OCI-LY3 (cell line): ENCODE data around the gene SPAG9.

ENCODE experiments used
- CTCF ChIP-seq: fragments of 200-600, 300-600 bp; sonication (generic); IDR thresholded peaks from 2 replicates; pipeline ENCODE4 v1.5.1; 2014; ENCODE audit warnings: antibody characterized with exemption, low read length, low read depth
- EZH2phosphoT487 ChIP-seq: fragments of 200-600 bp; shearing (Covaris generic); IDR thresholded peaks from 2 replicates; pipeline ENCODE4 v1.6.1; 2018; ENCODE audit warnings: antibody characterized with exemption, mixed run types, low read depth

DNA sequence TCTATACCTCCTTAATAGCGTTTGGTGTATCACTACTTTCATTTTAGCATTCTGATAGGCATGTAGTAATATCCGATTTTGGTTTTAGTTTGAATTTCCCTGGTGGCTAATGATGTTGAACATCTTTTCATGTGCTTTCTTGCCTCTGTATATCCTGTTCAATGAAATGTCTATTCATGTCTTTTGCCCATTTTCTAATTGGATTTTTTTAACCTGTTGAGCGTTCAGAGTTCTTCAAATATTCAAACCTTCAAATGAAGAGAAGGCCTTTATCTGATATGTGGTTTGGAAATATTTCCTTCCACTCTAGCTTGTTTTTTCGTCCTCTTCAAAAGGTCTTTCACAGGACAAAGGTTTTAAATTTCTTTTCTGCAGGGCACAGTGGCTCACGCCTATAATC is 30.3 kb upstream of the SPAG9 start:
- no peak for TF ChIP-seq CTCF
- no peak for TF ChIP-seq EZH2phosphoT487
